Omental fat pad (tissue), 4 donors: ENCODE measurements around the gene MAF. TPM values are rescaled to one million over a fixed set of nuclear protein-coding genes. Genes with fewer than 3 reads are reported as not detected.
A peak's percentile ranks its signal among the peaks of the same experiment; 100 is the strongest.

Experiments used
- ATAC-seq: fragments of 150-250 bp; one replicate; pipeline ENCODE4 v1.9.1; 2016; ENCODE audit warnings: mild to moderate bottlenecking, moderate library complexity; ENCODE audit not compliant: low FRiP score
- DNase-seq: peaks from one replicate; pipeline ENCODE4 v3.0.0-alpha.2; 2019; ENCODE audit warnings: low spot score
- total RNA-seq, 4 donors: library from RNA; depleted of rRNA; stranded (reverse); fragments of >200 nt; gene quantifications; one replicate each; pipeline ENCODE4 v1.1.0, GENCODE V29; 2016
- TF ChIP-seq, protein P1 (sequence below), 3 donors: fragments of 450-650 bp; IDR thresholded peaks; one replicate each; pipeline ENCODE4 v1.5.1; 2016 to 2017; ENCODE audit warnings: antibody characterized with exemption in 3 of 3, mild to moderate bottlenecking in 3 of 3, moderate library complexity in 2 of 3

The MAF gene
- total RNA-seq, 4 donors from 2014 or later: 49.8 to 83.6 (median 67.8) TPM

DNA sequence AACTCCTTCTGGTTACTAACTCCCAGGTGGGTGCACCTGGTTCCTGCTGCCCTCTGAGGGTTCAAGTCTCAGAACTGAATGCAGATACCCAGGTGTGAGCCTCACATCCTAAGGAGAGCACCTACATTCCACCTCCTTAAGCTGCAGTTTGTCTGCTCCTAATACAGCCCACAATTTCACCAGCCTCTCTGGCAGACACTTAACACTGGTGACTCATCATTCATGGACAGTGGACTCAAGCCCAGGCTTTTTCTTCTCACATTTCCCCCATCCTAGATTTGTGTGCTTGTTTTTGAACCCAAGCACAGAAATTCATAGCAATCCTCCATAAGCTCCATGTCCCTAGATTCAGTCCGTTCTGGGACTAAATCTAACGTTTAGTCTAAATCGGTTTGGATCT is 7.0 kb upstream of the MAF start:
- DNase-seq (no peak), ATAC-seq (peak; percentile 53)
- TF ChIP-seq, protein P1, sequence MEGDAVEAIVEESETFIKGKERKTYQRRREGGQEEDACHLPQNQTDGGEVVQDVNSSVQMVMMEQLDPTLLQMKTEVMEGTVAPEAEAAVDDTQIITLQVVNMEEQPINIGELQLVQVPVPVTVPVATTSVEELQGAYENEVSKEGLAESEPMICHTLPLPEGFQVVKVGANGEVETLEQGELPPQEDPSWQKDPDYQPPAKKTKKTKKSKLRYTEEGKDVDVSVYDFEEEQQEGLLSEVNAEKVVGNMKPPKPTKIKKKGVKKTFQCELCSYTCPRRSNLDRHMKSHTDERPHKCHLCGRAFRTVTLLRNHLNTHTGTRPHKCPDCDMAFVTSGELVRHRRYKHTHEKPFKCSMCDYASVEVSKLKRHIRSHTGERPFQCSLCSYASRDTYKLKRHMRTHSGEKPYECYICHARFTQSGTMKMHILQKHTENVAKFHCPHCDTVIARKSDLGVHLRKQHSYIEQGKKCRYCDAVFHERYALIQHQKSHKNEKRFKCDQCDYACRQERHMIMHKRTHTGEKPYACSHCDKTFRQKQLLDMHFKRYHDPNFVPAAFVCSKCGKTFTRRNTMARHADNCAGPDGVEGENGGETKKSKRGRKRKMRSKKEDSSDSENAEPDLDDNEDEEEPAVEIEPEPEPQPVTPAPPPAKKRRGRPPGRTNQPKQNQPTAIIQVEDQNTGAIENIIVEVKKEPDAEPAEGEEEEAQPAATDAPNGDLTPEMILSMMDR (IDR thresholded peaks at IDR 0.05): no peak

DNA sequence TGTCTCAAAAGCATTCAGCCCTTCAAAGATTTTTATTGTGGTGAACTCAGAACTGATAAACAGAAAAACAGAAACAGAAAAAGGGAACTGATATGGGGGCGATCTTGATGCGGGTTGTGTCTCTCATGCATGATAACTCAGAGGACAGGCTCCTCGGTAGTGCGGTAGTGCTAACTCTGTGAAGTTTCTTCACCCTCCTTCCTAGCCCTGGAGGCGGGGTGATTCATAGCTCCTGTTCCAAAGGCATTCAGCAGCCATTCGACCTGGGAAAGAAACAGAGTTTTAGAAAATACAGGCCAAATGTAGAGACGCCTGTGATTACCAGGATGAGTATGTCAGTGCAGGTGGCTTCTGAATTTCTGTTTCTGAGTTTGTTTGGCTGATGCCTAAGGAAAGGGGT is 5.5 kb upstream of the MAF start:
- DNase-seq (no peak), ATAC-seq (peak; percentile 33)
- TF ChIP-seq, protein P1 (IDR thresholded peaks at IDR 0.05): no peak

DNA sequence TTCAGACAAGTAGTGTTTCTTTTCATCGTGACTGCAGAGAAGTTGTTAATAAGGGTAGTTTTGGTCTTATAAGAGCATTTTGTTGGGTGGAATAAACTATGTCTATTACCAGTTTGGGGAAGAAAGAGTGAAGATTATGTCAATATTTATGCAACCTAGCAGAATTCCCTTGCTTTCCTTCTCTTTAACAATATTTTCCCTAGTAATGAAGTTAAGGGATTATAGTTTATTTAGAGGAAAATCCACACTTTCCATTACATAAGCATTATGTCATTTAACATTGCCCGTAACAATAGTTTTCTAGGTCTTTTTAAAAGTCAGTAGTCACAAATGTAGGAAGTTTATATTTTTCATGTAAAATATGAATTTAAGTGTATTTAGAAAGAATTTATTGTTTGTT is 2.5 kb upstream of the MAF start:
- ATAC-seq (no peak), DNase-seq (no peak)
- TF ChIP-seq, protein P1 (IDR thresholded peaks at IDR 0.05): no peak

DNA sequence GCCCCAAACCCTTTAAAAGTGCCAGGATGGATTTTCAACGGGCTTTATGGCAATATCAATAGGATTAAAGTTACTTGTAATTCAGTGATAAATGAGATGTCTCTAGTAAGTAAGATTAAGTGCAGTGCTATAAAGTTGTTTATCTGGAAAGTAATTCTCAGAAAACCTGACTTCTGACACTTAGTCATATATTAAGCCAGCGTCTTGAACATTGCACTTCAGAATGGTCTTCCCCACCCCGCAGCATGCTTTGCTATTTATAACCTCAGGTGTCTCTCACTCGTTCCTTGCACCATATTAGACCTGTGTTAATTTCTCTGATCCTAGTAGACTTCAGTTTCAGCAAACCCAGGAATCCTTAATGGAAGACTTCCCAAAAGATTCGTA is 2.1 kb upstream of the MAF start:
- TF ChIP-seq, protein P1 (IDR thresholded peaks at IDR 0.05): no peak
- ATAC-seq (peak; percentile 4), DNase-seq (no peak)

DNA sequence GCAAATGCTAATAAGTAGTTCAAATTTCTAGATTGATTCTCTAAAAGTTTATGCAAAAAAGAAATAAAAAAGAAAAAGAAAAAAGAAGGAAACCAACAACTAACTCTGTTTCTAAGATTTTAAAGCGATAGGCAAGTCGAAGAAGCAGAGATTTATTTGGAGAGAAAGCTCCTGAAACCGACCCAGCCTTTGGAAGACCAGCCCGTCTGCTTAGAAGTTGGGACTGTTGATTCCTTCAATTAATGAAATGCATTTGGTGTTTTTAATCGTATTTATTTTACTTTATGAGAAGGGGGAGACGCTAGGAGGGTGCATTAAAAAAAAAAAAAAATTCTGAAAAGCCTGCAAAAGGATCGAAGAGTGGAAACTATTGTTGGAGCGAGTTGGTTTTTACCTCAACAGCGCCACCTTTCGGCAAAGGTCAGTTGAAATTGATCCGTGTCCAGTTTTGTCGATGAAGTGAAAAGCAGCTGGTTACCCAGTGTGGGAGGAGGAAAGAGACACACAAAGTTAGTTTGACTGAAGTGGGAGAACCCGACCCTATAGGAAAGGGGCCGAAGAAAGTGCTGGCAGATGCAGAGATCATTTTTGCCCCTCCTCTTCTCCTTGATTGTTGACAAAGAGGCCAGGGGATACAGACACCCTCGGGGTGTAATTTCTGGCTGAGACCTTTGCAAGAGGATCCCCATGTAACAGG is 1.5 kb upstream of the MAF start:
- ATAC-seq (peak; percentile 5), DNase-seq (peak; percentile 81)
- TF ChIP-seq, protein P1 (IDR thresholded peaks at IDR 0.05): peak in 1 of 3 donors; percentile 43

DNA sequence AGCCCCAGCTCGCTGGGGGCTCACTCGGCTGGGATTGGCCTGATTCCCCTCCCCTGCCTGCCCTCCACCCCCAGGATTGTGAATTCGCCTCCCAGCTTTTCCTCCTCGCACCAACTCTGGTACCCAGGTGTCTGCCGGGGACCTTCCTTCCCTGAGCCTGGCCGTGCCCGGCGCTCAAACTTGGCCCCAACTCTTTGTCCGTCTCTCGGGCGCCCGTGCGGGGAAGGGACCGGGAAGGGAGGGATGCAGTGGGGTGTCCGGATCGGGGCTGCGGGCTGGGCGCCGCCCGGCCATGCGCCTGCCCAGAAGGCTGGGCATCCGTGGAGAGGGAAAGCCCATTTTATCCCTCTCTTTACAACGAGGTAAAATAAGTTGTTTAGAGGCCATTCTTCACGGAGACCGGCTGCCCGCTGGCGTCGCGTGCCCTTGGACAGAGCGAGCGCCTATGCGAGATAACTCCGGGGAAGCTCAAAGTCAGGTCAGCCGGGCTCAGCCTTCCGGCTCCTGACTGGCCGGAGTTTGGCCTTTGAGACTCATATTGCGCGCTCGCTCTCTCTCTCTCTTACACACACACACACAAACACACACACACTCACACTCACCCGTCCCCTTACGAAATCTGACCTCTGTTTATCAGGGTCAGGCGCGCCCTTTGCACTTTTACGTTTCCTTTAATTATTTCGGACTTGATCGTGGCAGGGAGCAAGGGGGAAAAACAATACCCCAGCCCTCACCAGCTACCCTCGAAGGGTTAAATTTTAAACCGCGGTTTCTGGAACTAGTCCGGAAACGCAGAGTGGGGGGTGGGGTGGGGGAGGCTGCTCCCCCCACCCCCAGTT is 774 bp upstream of the MAF start:
- no peak for DNase-seq

More for the DNA sequence above, 774 bp upstream of the MAF start:
- ATAC-seq: peak; percentile 37
- TF ChIP-seq, protein P1 (IDR thresholded peaks at IDR 0.05): no peak
